A549 (cell line): ENCODE measurements around the gene ATP6V0E1.

Source experiments
- CBX2 ChIP-seq: fragments of 200-600 bp; sonication (generic); IDR thresholded peaks from 2 replicates; pipeline ENCODE4 v1.6.1; 2016; ENCODE audit warnings: low read depth, mild to moderate bottlenecking, borderline replicate concordance
- CEBPB ChIP-seq, 2 experiments: fragments of >200 bp in 1 of 2; sonication (Bioruptor Twin) in 1 of 2; formaldehyde crosslinking in 1 of 2; IDR thresholded peaks; 2 replicates each; pipeline ENCODE4 v1.6.1; 2012 to 2016
- CTCF ChIP-seq: fragments of >200 bp; sonication (Bioruptor Twin); formaldehyde crosslinking; IDR thresholded peaks from 3 replicates; pipeline ENCODE4 v1.5.1; 2016
- EHMT2 ChIP-seq: fragments of 200-600 bp; sonication (generic); IDR thresholded peaks from 2 replicates; pipeline ENCODE4 v1.6.1; 2016; ENCODE audit warnings: antibody characterized with exemption, low read depth, mild to moderate bottlenecking, moderate library complexity
- EP300 ChIP-seq, 2 experiments: fragments of >200 bp; sonication (Bioruptor Twin); formaldehyde crosslinking; IDR thresholded peaks; 2 replicates in 1 of 2; 3 replicates in 1 of 2; pipeline ENCODE4 v1.6.1; 2016 to 2017
- KDM1A ChIP-seq: fragments of 200-600 bp; sonication (generic); IDR thresholded peaks from 2 replicates; pipeline ENCODE4 v1.6.1; 2016; ENCODE audit warnings: low read depth, mild to moderate bottlenecking
- KDM5A ChIP-seq: fragments of 200-600 bp; sonication (generic); IDR thresholded peaks from 2 replicates; pipeline ENCODE4 v1.6.1; 2016; ENCODE audit warnings: antibody characterized with exemption, mild to moderate bottlenecking
- MAFK ChIP-seq: fragments of 450-650 bp; IDR thresholded peaks from 2 replicates; pipeline ENCODE4 v1.6.1; 2014; ENCODE audit not compliant: partially characterized antibody
- NFE2L2 ChIP-seq: fragments of 150-350 bp; conservative IDR thresholded peaks from 2 replicates; pipeline ENCODE4 v1.6.1; 2014; ENCODE audit warnings: low read length
- POLR2A ChIP-seq: IDR thresholded peaks from 2 replicates; pipeline ENCODE4 v1.6.1; 2012; ENCODE audit warnings: mild to moderate bottlenecking, low read length
- RAD21 ChIP-seq, 2 experiments: fragments of >200 bp in 1 of 2; sonication (Bioruptor Twin) in 1 of 2; formaldehyde crosslinking in 1 of 2; IDR thresholded peaks in 1 of 2; conservative IDR thresholded peaks in 1 of 2; 2 replicates in 1 of 2; 3 replicates in 1 of 2; pipeline ENCODE4 v1.6.1; 2012 to 2018; ENCODE audit warnings: inconsistent platforms in 1 of 2
- ZC3H11A ChIP-seq: fragments of 450-650 bp; IDR thresholded peaks from 2 replicates; pipeline ENCODE4 v1.6.1; 2014; ENCODE audit warnings: antibody characterized with exemption, mild to moderate bottlenecking
- ZFP36 ChIP-seq: fragments of 450-650 bp; IDR thresholded peaks from 2 replicates; pipeline ENCODE4 v1.6.1; 2014; ENCODE audit warnings: borderline replicate concordance; ENCODE audit not compliant: partially characterized antibody

GRCh38 chr5:173062141-173062540 lies 78.6 kb downstream of the ATP6V0E1 start:
- no peak for TF ChIP-seq CTCF
- TF ChIP-seq KDM1A, result no peak
- TF ChIP-seq CBX2, result no peak
- no peak for TF ChIP-seq KDM5A
- TF ChIP-seq MAFK, result no peak
- TF ChIP-seq NFE2L2, result no peak
- no peak for TF ChIP-seq ZFP36
- no peak for TF ChIP-seq EHMT2
- TF ChIP-seq POLR2A, result no peak
- no peak for TF ChIP-seq CEBPB (IDR thresholded peaks at IDR 0.05)
- TF ChIP-seq ZC3H11A, result no peak
- no peak for TF ChIP-seq RAD21 (conservative IDR thresholded peaks at IDR 0.05 in 1 of 2, IDR thresholded peaks at IDR 0.05 in 1 of 2)
- TF ChIP-seq EP300 (IDR thresholded peaks at IDR 0.05), result no peak
